GM18511 (cell line): ENCODE measurements around the gene RAI1.
"Not testable (repeated sequence)": the region's sequence is repeated elsewhere in the genome, so short reads cannot be mapped to it uniquely, and the experiment has no call there.

Experiments used
- ATAC-seq: cut with Tn5 transposase; IDR thresholded peaks from one replicate; pipeline ENCODE4 v1.9.1; 2021; ENCODE audit warnings: mild to moderate bottlenecking, moderate library complexity; ENCODE audit not compliant: unreplicated experiment

RAI1 gene

DNA sequence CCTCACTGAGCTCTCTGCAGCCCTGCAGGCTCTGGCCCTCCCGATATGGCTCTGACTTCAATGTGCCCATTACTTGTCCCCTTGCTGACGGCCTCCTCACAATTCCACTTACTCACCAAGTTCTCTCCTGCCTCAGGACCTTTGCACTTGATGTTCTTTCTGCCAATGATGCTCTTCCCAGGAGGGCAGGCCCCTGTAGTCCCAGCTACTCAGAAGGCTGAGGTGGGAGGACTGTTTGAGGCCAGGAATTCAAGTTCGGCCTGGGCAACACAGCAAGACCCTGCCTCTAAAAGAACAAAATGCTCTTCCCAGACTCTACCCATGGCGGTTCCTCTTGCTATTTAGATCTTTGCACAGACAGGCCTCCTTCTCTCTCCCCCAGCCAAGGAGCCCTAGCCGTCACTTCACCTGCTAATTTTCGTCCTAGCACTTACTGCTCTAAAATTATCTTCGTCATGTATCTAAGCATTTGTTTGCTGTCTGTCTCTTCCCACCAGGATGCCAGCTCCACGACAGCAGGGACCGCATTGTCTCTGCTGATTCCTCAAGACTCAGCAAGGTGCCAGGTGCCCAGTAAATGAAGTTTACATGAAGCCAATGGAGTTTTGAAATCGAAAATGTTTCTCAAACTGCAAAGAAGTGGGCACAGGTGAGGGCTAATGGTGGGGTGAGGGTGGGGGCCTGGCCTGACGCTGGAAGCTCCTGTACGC, 626 bp upstream of the RAI1 start:
- ATAC-seq = no peak

DNA sequence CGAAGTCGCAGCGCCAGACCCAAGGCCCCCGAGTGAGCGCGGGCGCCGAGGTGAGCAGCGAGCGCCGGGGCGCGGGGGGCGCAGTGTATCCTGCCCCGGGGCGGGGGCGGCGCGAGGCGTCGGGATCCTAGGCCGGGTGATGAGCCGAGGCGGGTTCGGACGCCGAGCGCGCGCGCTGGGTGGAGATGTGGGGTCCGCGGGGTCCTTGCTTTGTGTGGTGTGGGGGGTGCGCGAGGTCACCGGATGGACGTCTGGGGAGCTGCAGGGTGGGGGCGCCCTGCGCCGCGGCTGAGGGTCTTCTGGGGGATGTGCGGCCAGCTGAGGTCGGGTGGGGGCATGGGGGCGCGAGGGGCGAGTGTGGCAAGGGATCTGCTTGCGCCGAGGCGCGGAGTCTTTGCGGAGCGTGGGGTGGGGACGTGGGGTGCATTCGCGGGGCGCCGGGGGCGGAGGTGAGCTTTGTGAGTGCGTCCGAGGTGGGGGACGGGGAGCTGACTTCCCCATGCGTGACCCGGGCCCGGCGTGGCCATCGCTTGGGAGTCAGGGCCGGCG, 560 bp downstream of the RAI1 start:
- peak; percentile 25 for ATAC-seq

DNA sequence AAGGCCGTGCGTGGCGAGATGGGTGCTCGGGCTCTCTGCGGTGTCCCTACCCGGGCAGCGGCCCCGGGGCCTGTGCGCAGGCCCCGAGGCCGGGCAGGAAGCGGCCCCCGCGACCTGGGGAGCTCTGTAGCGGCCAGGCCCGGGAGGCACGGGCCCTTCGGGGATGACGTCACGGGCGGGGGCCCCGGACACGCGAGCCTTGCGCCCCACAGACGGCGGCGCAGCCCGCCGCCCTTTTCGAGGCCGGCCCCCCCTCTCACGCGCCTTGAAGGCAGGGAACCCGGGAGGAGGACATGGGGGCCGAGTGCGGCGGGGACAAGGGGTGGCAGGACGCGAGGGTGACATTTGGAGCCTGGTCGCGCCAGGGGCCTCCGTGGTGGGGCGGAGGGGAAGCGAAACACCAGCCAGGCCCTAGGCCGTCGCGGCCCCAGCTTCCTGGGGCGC, 1.1 kb downstream of the RAI1 start:
- ATAC-seq = peak; percentile 54

DNA sequence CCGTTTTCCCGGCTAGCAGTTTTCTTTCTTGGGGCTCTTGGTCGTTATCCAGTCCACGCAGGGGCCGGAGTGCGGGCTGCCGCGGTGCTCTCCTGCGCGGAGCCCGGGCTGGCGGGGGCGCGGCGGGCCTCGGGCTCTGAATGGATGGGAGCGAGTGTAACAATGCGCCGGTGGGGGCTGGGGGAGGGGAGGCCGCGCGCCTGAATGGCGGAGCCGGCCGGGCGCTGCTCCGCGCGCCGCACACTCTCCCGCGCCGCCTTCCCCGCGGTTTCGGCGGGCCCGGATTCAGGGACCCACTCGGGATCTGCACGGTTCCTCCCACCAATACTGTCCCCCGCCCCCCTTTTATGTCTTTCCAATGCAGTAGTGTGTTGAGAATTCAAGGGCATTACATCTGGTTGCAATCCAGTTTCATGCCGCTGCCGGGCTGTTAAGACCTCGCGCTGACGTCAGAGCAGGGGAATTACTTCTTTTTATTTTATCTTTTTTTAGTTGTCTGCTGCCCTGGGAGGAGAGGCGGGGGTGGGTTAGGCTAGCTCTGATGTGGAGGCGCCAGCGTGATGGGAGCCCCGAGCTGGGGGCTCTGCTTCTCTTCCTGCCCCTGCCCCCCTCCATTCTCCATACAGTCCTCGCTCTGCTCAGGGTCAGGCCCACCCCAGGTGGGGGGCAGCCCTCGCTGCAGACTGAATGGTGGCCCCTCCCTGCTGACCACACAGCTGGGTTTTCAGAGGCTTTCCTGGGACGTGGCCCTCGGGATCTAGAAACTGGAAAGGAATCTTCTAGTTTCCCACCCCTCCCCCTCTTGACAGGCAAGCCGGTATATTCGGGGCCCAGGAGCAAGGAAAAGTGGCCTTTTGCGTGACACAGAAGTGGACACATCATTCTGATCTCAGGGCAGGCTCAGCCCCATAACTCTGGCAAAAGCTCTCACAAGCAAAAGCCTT, 1.8 kb downstream of the RAI1 start:
- ATAC-seq = peak; percentile 35

DNA sequence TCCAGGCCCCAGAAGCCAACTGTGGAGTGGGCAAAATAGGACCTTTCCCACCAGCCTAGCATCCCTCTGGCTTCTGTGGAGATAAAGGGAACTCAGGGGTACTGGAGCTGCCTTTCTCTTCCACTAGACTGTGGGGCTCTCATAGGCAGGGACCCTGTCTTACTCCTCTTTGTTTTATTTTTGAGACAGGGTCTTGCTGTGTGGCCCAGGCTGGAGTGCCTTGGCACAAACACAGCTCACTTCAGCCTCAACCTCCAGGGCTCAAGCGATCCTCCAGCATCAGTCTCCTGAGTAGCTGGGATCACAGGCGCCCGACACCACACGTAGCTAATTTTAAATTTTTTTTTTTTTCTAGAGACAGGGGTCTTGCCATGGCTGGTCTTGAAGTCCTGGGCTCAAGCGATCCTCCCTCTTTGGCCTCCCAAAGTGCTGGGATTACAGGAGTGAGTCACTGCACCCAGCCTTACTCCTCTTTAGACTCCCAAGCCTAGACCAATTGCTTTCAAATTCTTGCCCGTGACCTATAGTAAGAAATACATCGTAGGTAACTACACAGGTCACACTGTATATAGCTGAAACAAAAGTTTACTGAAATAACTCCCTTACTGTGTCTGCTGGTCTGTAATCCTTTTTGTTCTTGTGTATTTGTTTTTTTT, 2.6 kb downstream of the RAI1 start:
- ATAC-seq = no peak

DNA sequence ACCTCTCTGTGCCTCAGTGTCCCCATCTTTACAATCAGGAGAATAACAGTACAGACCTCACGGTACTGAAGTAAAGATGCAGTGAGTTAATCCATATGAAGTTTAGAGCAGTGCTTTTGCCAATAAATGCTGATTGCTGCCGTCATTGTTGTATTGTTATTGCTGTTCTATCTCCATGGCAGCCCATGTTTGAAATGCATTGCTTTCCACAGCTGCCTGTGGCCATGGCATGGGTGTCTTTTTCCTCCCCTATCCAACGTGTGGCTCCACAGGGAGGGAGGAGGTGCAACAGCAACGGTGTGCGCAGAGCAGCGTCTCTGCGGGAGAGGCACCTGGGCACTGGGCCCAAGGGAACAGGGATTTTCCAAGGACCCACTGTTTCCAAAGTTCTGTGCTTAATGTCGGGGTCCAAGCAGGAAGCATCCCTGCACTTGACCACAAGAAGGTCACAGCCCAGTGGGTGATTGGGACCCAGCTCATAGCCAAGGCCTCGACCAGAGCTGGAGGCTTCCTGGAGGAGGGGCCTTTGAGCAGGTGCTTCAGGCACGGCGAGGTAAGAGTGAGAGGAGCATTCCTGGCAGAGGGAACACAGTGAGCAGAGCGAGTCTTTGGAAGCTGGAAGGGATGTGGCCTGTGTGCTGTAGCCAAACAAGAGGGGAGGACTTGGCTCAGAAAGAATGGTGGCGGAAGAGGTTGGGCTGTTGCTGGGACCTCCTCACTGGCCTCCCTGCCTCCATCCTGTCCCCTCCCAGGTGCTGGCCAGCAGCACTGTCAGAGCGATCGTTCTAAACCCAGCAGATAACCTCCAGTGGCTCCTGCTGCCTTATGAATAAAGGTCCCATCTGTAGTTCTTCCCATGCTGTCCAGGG, 3.9 kb downstream of the RAI1 start:
- no peak for ATAC-seq

DNA sequence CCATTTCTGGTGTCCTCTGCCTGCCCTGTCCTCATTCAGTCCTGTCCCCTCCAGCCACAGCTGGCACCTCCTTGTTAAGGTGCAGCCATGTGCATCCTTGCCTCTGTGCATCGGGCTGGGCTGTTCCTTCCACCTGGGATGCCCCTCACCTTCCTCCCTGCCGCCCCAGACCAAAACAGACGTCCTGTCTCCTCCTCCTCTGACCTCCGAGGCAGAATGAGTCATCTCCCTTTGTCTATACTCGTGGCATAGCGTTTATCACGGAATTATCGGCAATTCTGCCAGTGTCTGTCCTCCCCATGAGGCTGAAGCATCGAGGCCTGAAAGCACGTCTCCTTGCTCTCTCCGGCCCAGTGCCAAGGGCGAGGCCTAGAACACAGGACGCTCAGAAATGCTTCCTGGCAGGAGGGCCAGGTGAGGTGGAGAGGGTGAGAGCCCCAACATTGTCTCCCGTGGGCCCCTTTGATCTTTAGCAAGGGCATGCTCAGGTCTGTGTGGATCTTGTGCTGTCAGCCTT, 4.6 kb downstream of the RAI1 start:
- ATAC-seq = no peak

DNA sequence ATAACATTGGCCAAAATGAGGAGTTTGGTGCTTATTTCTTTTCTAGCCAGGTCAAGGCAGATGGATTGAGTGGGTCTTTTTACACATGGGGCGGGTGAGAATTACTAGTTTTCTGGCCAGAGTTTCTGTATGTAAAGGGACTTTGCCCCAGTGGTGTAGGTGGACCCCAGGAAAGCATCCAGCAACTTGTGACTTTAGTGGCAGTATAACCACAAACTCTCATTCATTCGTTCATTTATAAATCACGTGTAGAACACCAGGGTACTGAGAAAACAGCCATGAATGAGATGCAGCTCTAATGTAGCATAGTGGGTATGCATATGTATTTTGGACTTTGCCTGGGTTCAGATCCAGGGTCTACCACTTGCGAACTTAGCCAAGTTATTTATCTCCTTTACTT, 8.1 kb downstream of the RAI1 start:
- ATAC-seq = no peak

DNA sequence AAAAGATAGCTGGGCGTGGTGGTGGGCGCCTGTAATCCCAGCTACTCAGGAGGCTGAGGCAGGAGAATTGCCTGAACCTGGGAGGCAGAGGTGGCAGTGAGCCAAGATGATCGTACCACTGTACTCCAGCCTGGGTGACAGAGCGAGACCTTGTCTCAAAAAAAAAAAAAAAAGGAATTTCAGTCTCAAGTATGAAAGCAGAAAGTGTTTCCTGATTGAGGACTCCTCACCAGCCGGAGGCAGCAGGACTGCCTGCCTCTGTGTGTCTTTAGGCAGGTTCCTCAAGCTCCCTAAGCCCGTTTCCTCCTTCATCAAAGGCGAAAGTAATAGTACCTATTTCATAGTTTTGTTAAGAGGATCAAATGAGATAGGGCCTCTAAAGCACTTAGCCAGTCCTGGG, 9.0 kb downstream of the RAI1 start:
- not testable (repeated sequence) for ATAC-seq

DNA sequence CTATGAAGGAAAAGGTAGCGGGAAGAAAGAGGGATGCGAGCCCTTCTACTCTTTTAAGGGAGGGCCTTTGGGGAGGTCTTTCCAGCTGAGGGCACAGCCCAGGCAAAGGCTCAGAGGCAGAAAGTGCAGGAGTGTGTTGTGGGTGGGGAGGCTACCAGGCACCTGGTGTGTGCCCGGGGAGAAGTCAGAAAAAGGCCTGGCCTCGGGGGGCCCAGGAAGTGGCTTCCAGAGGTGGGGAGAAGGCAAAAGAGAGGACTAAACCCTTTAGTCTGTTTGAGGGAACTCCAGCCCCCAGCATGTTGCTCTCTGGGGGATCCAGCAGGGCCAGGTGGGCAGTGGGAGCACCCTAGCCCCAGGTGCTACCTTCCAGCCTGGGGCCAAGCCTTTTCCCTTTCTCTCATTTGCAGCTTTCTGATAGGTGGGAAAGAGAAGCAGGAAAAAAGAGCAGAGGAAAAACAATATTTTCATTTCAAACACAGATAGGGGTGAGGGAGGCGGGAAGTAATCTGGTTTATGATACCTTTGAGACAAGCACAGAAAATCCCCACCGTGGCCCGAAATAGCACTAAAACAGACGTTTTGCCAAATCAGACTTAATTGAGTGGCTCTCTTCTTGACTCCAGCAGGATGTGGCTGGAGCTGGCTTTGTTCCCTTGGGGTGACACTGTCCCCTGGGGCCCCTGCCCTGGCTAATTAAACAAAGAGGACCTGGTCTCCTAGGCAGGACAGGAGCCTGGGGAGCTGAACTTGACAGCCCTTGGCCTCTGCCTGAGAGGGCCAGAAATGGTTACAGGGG, 10.4 kb downstream of the RAI1 start:
- peak; percentile 43 for ATAC-seq

DNA sequence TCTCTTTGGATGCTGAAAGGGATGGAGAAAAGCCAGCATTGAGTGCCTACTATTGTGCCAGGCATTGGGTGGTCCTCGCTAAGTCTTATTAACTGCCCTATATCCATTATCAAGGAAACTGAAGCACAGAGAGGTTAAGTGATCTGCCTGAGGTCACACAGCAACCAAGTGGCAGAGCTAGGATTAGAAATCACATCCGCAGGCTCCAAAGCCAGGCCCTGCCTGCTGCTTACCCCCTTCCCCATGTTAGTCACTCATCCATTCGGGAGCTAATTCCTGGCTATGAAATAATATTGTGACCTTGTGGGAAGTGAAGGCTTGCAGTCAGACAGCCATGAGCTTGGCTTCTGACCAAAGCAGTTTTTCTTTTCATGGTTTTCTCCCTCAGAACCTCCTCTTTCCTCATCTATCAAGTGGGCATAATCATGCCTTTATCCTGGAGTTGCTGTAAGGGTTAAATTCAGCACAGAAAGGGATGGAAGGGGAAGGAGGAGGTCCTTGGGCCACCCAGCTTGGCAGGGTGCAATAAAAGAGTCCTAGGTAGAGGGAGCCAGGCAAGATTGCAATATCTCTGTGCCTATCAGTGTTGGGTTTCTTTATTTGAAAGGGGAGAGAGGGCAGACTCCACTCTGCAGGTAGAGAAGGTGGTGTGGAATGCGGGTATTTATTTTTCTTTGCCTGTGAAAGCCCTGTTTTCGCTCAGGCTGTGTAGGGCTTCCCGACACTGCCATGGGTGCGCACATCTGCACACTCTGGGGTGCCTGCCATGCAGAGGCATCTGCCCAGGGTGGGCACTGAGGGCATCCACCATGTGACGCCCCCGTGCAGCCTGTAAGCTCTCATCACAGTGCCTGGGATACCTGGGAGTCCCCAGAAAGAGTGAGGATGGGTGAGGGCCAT, 11.3 kb downstream of the RAI1 start:
- ATAC-seq = no peak

DNA sequence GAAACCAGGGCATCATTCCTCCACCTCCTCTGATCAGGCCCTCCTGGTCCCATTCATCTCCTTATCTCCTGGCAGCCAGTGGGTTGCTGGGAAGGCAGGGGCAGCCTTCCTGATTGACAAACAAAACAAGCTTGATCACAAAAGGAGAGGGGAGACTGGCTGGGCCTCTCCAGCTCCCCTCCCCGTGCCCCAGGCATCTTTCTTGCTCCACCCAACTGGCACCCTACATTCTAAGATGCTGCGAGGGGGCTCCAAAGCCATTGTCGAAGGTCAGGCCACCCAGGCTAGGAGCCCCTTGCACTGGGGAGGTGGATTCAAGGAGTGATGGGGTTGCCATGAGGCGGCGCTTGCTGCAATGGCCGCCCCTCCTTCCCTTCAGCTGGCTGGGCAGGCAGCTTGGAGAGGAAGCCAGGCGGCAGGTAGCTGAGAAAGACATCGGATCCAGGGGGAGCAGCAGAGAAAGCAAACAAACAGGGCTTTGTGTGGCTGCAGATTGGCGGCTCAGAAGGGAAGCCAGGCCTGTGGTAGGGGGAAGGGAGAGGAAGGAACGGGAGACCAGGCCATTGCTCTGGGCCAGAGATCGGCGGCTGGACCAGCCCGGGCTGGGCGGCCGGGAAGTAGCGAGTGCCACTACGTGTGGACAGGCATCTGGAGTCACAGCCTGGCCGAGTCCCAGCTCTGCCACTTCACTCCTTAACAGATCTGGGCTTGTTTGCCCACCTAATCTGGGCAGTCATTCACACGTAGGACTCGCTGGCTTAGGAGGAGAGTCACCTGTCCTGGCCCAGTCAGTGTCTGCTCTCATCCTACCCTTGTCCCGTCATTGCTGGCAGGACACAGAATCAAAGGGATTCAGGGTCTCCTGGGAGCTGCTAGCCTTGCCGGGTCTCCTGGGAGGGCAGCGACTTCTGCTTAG, 12.3 kb downstream of the RAI1 start:
- no peak for ATAC-seq

DNA sequence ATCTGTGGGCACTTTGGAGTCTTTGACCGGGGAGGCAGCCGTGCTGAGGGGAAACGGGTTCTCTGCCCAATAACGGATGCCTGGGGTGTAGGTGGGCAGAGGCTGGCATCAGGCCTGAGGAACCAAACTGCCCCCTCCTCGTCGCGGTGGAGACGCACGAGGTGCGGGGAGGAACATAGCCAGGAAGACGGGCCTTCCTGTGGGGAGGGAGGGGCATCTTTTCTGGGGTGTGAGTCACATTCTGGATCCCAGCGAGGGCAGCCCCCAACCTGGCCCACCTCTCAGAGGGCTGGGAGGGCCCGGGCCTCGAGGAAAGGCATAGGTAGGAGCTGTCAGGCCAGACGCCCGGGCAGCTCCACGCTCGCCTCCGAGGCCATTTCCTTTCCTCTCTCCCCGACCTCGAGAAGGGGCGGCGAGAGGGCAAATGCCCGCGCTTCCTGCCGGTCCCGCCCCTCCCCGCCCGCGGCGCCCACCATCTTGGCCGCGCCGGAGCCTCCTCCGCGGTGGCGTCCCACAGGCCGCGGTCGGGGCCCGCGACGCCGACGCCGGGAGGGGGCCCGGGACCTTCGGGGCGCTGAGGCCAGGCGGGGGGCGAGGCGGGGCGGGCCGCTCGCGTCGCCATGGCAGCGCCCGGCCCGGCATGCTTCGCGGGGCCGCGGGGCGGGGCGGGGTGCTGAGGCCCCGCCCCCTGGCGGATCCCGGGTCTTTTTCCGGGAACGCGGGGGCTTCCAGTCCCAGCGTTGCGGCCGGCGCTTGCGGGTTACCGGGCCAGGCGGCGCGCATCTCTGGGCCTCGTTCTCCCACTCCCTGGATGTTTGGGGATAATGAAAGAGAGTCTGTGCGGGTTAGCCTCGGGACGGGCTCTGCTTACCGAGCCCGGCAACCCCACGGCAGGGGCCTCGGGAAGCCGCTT, 13.2 kb downstream of the RAI1 start:
- ATAC-seq = peak; percentile 56

DNA sequence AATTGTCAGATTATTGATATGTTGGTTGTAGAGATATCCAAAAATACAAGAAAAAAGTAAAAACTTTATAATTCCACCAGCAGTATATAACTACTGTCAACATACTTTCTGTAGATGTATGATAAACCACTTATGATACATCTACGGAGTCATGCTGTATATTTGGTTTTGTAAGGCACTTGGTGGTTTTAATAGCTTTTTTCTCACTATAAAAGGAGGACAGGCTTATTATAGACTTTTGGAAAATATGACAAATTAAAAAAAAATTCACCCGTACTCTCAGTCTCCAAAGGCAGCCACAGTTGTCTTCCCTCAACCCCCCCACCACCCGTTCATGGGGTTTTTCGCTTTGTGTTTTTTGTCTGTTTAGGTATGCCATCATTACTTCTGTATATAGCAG, 14.8 kb downstream of the RAI1 start:
- no peak for ATAC-seq

DNA sequence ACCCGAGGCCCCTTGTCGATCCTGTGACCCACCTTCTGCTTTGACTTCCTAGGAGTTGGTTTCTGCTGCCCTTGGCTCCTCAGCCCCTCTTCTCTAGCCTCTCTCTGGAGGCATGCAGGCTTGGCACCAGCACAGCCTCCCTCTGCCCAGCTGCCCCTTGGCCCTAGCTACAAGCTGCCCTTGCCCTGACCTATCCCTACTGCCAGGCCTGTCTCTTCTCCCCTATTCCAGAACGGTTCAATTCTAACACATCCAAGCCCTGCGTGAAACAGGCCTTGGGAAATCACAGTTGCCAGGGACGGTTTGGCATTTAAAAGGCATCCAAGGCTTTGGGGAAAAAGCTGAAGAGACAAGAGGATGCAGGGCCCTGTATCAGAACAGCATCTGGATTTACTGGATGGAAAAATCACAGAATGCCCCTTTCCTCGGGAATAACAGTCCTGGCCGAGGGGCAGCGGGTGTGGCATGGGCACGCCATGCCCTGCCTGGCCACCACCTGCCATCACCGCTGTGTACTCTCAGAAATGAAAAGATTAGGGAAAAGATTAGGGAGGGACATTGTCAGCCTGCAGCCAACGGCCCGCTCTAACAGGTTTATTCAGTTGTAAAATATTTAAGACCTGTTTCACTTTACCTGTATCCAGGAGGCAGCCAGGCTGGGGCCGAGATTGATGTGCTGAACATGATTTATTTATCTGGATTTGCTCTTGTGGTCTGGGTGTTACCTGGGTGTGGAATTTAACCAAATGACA, 15.8 kb downstream of the RAI1 start:
- ATAC-seq = no peak
